NOMO-1 (cell line): ENCODE measurements around the gene RABGGTA.

ENCODE experiments used
- DNase-seq, 2 experiments: peaks; one replicate each; lab custom pipeline; 2025; ENCODE audit not compliant: unreplicated experiment in 2 of 2; lab: John Stamatoyannopoulos, UW

RABGGTA gene

GRCh38 chr14:24304019-24304387 is 32.6 kb upstream of the RABGGTA start:
- no peak for DNase-seq

DNA sequence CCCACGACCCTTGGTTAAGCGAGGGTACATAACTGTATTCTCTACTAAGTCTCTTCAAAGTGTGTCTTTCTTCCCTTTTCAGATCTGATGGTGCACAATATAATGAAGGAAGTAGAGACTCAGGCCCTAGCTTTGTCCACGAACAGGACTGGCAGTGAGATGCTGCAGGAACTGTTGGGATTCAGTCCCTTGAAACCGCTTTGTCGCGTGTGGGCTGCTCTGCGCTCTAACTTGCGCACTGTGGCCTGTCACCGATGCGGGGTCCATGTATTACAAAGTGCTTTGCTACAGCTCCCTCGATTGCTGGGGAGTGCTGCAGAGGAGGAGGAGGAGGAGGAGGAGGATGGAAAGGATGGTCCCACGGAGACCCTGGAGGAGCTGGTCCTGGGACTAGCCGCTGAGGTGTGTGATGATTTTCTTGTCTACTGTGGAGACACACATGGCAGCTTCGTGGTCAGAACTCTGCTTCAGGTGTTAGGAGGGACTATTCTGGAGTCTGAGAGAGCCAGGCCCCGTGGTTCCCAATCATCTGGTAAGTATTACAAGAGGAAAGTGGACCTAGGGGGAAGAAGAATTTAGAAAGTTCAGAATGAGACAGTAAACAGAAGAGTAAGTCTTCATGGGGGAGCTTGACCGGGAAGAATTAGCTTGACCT is 29.1 kb upstream of the RABGGTA start:
- no peak for DNase-seq

DNA sequence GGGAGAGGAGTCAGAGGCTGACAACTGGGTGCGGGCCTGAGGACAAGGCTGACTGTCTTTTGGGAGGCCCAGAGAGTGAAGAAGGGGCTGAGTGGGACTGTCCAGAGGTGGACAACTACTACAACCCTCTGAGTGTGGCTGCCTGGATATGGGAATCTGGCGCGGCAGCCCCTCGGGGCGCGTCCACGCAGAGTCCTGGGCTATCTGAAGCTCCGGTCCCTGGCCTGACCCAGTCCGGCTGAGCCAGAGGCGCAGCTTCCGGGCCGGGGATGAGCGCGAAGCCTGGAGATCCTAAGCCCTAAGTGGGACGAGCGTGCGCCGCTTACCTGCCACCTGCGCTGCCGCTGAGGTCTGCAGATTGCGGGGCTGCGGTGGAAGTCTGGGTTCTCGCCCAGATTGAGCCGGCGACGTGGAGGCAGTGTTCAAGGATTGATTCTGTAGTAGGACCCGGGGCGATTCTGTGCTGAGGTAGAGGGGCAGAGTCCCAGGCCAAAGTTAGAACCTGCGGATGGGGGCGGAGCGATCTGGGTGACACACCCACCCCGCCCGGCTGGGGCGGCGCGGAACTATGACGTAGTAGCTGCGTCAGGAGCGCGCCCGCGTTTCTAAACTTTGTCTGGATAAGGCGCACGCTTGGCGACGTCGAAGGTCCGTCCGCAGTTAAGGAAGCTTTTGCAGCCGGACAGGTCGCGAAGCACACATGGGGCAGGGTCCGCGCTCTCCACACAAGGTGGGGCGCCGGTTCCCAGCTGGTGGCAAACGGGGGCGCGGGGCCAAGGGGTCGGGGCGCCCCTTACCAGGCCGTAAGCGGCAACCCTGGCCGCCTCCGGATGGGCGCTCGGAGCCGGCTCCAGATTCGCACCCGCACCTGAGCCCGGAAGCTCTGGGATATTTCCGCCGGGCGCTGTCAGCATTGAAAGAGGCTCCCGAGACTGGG is 28.1 kb upstream of the RABGGTA start, which contains the start of the genes DHRS1 and NOP9:
Gene DHRS1, minus strand, starts transcription at position 526 of the 937 bp plus-strand sequence. CDS start 674 bp downstream, outside the sequence.
Gene NOP9, plus strand, starts transcription at position 596 of the 937 bp plus-strand sequence. Its CDS starts 105 bp downstream, at position 701.
- DNase-seq = peak; percentile 83 to 88

GRCh38 chr14:24298892-24299254 is 27.5 kb upstream of the RABGGTA start:
- no peak for DNase-seq

DNA sequence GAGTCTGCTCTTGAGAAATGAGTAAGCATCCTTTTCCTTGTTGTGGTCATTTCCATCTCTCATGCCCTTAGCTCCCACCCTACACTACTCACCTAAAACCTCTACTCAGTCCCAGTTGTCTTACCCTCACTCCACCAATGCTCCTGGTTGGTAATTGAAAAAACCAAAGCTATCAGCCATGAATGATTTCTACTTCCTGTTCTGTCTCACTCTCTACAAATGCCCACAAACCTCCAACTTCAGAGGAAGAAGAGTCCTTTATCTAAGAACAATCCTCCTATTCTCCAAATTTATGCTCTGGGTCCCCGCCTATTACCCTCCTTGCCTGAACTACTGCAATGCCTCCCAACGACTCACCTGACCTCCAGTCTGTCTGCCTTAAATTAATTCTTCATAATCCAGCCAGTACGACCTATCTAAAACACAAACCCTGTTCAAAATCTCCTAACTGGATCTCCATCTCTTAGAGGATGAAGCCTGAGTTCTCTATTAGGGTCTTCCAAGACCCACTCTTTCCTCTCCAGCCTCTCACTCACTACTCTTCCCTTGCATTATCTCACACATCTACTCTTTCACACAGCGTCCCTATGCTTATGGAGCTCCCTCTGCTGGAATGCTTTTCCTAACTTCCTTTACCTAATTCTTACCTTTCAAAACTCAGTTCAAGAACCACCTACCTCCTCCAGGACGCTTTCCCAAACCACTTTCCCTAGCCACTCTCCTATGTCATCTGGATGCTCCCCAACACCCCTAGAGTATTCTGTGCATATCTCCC is 26.0 kb upstream of the RABGGTA start:
- peak in 1 of 2 experiments; percentile 13 for DNase-seq

DNA sequence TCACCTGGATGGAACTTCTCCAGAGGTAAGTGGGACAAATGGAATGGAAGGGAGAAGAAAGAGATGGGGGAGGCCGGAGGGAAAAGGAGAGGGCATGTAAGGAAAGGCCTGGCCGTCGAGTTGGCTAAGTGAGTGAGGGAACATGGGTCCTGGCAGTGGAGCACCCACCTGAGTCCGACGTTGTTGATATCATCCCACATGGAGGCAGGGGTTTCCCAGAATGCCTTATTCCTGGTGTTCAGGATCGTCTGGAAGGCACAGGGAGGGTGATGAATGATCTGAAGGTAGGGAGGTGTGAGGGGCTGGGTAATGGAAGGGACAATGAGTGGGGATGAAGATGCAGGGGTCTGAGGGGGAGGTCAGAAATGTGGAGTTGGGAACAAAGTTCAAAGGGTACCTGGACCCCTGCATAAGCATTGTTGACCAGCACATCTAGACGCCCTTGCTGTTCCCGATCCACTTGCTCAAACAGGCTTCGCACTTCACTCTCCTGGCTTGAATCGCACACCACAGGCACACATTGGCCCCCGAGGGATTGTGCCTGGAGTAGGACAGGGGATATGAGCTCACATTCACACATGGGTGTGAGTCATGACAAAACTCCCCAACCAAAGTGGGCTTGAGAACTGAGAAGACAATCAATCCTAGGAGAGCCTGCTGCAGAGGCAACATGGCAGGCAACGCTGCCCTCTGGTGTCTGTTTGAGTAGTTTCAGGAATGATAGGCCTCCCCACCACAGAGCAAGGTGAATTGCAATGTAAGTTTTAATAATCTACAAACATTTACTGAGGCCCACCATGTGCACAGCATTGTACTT is 25.2 kb upstream of the RABGGTA start:
- peak; percentile 45 to 72 for DNase-seq

DNA sequence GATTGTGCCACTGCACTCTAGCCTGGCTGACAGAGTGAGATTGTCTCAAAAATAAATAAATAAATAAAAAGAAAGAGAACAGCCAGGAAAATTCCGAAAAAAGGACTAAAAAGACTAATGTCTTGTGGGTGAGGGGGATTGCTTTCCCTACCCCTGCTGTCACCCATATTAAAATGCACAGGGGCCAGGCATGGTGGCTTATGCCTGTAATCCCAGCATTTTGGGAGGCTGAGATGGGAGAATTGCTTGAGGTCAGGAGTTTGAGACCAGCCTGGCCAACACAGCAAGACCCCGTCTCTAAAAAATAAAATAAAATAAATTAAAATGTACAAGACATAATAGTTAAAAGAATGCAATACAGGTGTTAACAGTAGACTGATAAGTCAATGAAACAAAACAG is 22.1 kb upstream of the RABGGTA start:
- no peak for DNase-seq

- no peak for DNase-seq
Measured at GRCh38 chr14:24292118-24292807, 20.9 kb upstream of the RABGGTA start.

DNA sequence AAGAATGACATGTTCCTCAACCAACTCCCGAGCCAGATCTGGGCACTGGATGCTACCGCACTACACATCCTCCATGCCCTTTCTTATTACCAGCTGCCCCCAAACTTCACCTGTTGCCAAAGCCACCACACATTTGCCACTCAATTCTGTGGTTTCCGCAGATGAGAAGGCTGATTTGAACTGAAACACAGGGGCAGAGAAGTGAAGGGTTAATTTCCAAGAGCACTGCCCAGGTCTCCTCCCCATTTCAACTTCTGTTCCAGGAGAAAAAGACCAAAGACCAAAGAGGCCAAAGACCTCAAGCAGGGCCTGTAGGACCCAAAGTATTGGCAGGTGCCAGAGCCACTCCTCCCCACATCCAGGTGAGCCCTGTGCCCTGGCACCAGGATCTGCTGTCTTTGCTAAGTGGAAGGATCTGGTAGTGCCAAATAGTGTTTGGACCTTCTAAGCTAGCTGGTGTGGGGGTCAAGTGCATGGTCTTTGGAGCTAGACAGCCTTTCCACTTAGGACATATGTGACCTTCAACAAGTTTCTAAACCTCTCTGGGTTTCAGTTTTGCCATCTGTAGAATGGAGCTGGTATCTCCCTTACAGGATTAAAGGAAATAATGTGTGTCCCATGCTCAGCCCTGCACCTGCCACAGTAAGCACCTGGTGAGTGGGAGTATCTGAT is 20.2 kb upstream of the RABGGTA start:
- no peak for DNase-seq

GRCh38 chr14:24290746-24291145 is 19.3 kb upstream of the RABGGTA start:
- DNase-seq = no peak

- no peak for DNase-seq
Measured at GRCh38 chr14:24289649-24290280, 18.4 kb upstream of the RABGGTA start.

DNA sequence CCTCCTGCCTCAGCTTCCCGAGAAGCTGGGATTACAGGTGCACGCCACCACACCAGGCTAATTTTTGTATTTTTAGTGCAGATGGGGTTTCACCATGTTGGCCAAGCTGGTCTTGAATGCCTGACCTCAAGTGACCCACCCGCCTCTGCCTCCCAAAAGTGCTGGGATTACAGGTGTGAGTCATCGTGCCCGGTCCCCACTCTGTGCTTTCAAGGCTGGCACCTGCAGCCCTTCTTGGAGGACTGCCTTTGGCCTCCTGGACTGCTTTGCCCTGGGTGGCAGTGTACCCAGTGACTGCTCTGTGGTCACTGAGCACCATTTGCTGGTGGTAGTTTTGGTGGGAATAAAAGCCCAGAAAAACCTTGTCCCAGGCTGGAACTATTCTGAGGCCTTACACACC is 15.6 kb upstream of the RABGGTA start:
- no peak for DNase-seq

DNA sequence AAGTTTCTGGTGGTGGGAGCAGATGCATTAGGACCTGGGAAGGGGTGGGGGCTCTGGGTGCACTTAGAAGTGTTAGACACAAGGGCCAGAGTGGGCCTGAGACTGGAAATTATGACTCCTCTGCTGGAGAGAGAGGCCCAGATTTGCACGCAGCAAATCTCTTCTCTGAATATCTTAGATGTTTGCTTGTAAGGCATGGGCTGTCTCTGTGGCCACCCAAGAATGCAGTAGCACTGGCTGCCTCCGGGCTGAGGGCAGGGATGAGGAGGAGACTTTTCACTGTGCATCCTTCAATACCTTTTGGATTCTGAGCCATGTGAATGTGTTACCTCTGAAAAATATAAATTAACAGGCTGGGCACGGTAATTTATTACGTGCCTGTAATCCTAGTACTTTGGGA is 14.0 kb upstream of the RABGGTA start:
- no peak for DNase-seq

- DNase-seq = no peak
Measured at GRCh38 chr14:24284501-24285035, 13.2 kb upstream of the RABGGTA start.

GRCh38 chr14:24283796-24284460 is 12.5 kb upstream of the RABGGTA start:
- no peak for DNase-seq

DNA sequence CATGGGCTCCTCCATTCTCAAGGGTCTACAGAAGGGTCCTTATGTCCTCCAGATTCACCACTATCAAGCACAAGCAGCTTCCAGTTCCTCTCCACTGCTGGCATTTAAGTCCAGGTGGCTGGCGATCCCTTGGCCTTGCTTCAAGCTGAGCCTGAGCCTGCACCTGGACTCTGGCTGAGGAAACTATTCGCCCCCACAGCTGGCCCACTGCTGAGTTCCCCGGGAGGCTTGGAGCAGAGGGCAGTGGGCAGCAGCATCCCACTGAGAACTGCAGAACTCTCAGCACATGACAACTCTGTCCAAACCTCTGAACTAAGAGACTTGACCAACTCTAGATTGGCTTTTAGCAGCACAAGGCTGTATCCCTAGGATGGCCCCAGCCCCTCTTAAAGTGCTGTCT is 11.3 kb upstream of the RABGGTA start:
- DNase-seq = no peak

DNA sequence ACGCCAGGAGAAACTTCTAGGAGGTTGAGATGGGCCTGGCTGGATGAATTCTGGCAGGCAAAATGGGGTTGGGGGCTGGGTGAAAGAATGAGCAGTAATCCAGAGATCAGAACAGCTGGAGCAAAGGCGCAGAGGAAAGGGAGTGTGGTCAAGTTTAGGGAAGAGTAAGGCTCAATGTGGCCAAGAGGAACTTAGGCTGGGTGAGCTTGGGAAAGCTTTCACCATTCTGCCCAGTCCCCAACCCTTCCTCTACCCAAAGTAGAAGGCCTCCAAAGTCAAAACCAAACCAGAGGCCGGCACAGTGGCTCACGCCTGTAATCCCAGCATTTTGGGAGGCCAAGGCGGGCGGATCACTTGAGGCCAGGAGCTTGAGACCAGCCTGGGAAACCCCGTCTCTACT is 10.2 kb upstream of the RABGGTA start:
- DNase-seq = no peak
